K562 (cell line): ENCODE data around the gene MYLIP. TPM values are rescaled to one million over a fixed set of nuclear protein-coding genes. Genes with fewer than 3 reads are reported as not detected.

Source experiments
- ATAC-seq: fragments of 200-7000 bp; cut with Tn5 transposase; 3 replicates; pipeline ENCODE4 v1.9.1; 2020; ENCODE audit warnings: moderate library complexity
- BruUV-seq: library from RNA; stranded (reverse); fragments of 400-500 nt; replicated peaks from 2 replicates; lab custom pipeline; 2021; lab: Mats Ljungman, UMichigan
- CTCF ChIA-PET: fragments of 300-600 bp; formaldehyde crosslinking; extraction: SDS; loops from one replicate; lab custom pipeline; 2021; ENCODE audit warnings: low intra/inter-chr PET ratio; lab: Yijun Ruan, JAX
- POLR2A ChIA-PET: fragments of 300-600, 350-650 bp; sonication (Branson Sonifier 250); formaldehyde crosslinking; extraction: SDS; loops from one replicate; lab custom pipeline; 2021; ENCODE audit warnings: antibody characterized with exemption, inconsistent platforms; lab: Yijun Ruan, JAX
- DNase-seq, 4 experiments: peaks; one replicate each; pipeline versions ENCODE4 v3.0.0 to v3.0.0-alpha.2; 2011 to 2018; ENCODE audit warnings: low spot score in 3 of 4, mixed read lengths in 3 of 4; ENCODE audit errors: extremely low read depth in 1 of 4
- FAIRE-seq: peaks from 2 replicates; lab custom pipeline; 2011; peaks lifted over from hg19 to GRCh38; lab: Jason Lieb, UNC
- H2AFZ ChIP-seq: 2 replicates; pipeline ENCODE4 v1.6.0; 2011; ENCODE audit warnings: low read depth, low read length, control low read depth, inconsistent platforms
- H3K27ac ChIP-seq: fragments of 200-600 bp; 3 replicates; pipeline ENCODE4 v1.8.0; 2011; ENCODE audit warnings: low read depth, mild to moderate bottlenecking, control low read depth, inconsistent platforms, low read length, moderate library complexity, mixed read lengths; ENCODE audit errors: extremely low read depth
- H3K27me3 ChIP-seq, 2 experiments: fragments of 300-600 bp in 1 of 2; 2 replicates in 1 of 2; 3 replicates in 1 of 2; pipeline versions ENCODE4 v1.6.0 to v1.8.0; 2011; ENCODE audit warnings: inconsistent platforms in 2 of 2, low read length in 2 of 2, mild to moderate bottlenecking in 1 of 2, mixed read lengths in 1 of 2, moderate library complexity in 1 of 2; ENCODE audit not compliant: control insufficient read depth in 2 of 2, insufficient read depth in 2 of 2
- H3K36me3 ChIP-seq: fragments of 300-600 bp; 3 replicates; pipeline ENCODE4 v1.8.0; 2011; ENCODE audit warnings: mild to moderate bottlenecking, low read length, inconsistent platforms; ENCODE audit not compliant: control insufficient read depth, insufficient read depth
- H3K4me1 ChIP-seq, 2 experiments: fragments of 200-600 bp in 1 of 2; replicated peaks in 1 of 2; 2 replicates in 1 of 2; 3 replicates in 1 of 2; pipeline versions ENCODE4 v1.5.1 to v1.8.0; 2011; ENCODE audit warnings: inconsistent platforms in 2 of 2, low read length in 2 of 2, mild to moderate bottlenecking in 1 of 2, mixed read lengths in 1 of 2, moderate library complexity in 1 of 2; ENCODE audit not compliant: control insufficient read depth in 2 of 2, insufficient read depth in 2 of 2
- H3K4me2 ChIP-seq: 2 replicates; pipeline ENCODE4 v1.6.1; 2011; ENCODE audit warnings: low read length, control low read depth, inconsistent platforms, mixed read lengths; ENCODE audit not compliant: insufficient read depth
- H3K4me3 ChIP-seq: fragments of 200-600 bp; sonication (generic), shearing (Covaris generic); 2 replicates; pipeline ENCODE4 v1.5.1; 2016; ENCODE audit warnings: control low read depth, inconsistent platforms
- H3K79me2 ChIP-seq: fragments of 200-600 bp; 3 replicates; pipeline ENCODE4 v1.8.0; 2011; ENCODE audit warnings: low read length, inconsistent platforms; ENCODE audit not compliant: control insufficient read depth, insufficient read depth
- H3K9ac ChIP-seq, 2 experiments: 2 replicates each; pipeline versions ENCODE4 v1.6.0 to v1.6.1; 2011; ENCODE audit warnings: low read depth in 2 of 2, low read length in 2 of 2, control low read depth in 1 of 2, inconsistent platforms in 1 of 2, mild to moderate bottlenecking in 1 of 2, mixed read lengths in 1 of 2; ENCODE audit not compliant: insufficient read depth in 1 of 2
- H3K9me1 ChIP-seq: one replicate; pipeline ENCODE4 v1.6.0; 2011; ENCODE audit warnings: inconsistent platforms, mild to moderate bottlenecking, low read length, moderate library complexity; ENCODE audit not compliant: control insufficient read depth, insufficient read depth
- H3K9me3 ChIP-seq: replicated peaks from 2 replicates; pipeline ENCODE4 v1.5.1; 2011; ENCODE audit warnings: low read depth, low read length, inconsistent platforms; ENCODE audit not compliant: control insufficient read depth, insufficient read depth
- H4K20me1 ChIP-seq: replicated peaks from 2 replicates; pipeline ENCODE4 v1.6.1; 2011; ENCODE audit warnings: low read length, inconsistent platforms, mixed read lengths; ENCODE audit not compliant: control insufficient read depth, insufficient read depth
- CBX2 ChIP-seq: fragments of 200-600 bp; sonication (generic); IDR thresholded peaks from one replicate; pipeline ENCODE4 v1.6.1; 2012; ENCODE audit warnings: mild to moderate bottlenecking, low read length, inconsistent platforms; ENCODE audit not compliant: insufficient read depth, poor library complexity, severe bottlenecking
- GATAD2B ChIP-seq: fragments of 450-650 bp; IDR thresholded peaks from 2 replicates; pipeline ENCODE4 v1.6.1; 2017; ENCODE audit warnings: mild to moderate bottlenecking, borderline replicate concordance
- KAT8 ChIP-seq: fragments of 450-650 bp; IDR thresholded peaks from 2 replicates; pipeline ENCODE4 v1.6.1; 2016; ENCODE audit warnings: low read depth, mild to moderate bottlenecking
- SPI1 ChIP-seq: IDR thresholded peaks from 2 replicates; pipeline ENCODE4 v1.6.1; 2011; ENCODE audit warnings: low read depth, low read length, control low read depth, borderline replicate concordance
- STAG1 ChIP-seq: sonication (generic); formaldehyde crosslinking; IDR thresholded peaks from 2 replicates; pipeline ENCODE4 v1.5.0; 2020; ENCODE audit warnings: missing genetic modification reagents, borderline replicate concordance
- WGBS: fragments of 100-300 bp; shearing (Covaris generic); methylation state at CpG from one replicate; pipeline ENCODE4 v1.1.6; 2016; ENCODE audit warnings: low coverage, mixed read lengths; ENCODE audit not compliant: insufficient coverage; ENCODE audit errors: missing lambda C conversion rate; 5-methylcytosine and 5-hydroxymethylcytosine counted together
- in situ Hi-C: fragments of 300-500 bp; cut with MboI; formaldehyde crosslinking; loops from 4 replicates; pipeline ENCODE4 v1.15.0; 2018; ENCODE audit warnings: inconsistent platforms, mixed read lengths
- intact Hi-C: fragments of 100-400 bp; cut with micrococcal nuclease; formaldehyde crosslinking; loops from 2 replicates; pipeline ENCODE4 v1.14.2; 2022
- polyA plus RNA-seq, 8 experiments: library from polyadenylated mRNA; depleted of rRNA in 4 of 8; stranded (reverse) in 5 of 8; unstranded in 3 of 8; fragments of >200 nt; fragmentation: Nextera tagmentation in 2 of 8; fragmentation: Illumina TruSeq in 1 of 8; extraction: Ambion mirVana in 2 of 8; extraction: Trizol in 1 of 8; gene quantifications; 2 replicates each; pipeline versions ENCODE4 v1.2.1 to v1.2.3, GENCODE V29; 2011 to 2014; ENCODE audit warnings: inconsistent platforms in 1 of 8, missing spikeins in 1 of 8
- total RNA-seq, 7 experiments: library from RNA; depleted of rRNA in 6 of 7; stranded (reverse); fragments of >200 nt in 6 of 7; fragmentation: Illumina TruSeq in 2 of 7; extraction: Trizol in 2 of 7; gene quantifications; 2 replicates each; pipeline versions ENCODE4 v1.2.1 to v1.2.3, GENCODE V29; 2011 to 2021; ENCODE audit warnings: low replicate concordance in 1 of 7

Gene MYLIP
- total and polyA plus RNA-seq, 9 of the 15 experiments (the other 6 are each of a cell fraction or from before 2014, with no cell fraction given) = 10.8 to 43.5 (median 31.5) TPM

- TF ChIP-seq STAG1 (CRISPR knock-in tag) (no peak), KAT8 (no peak), GATAD2B (no peak)
These were observed 38.0 kb upstream of the MYLIP start (continued) for GRCh38 chr6:16090920-16091319.

GRCh38 chr6:16092140-16092539 is 36.7 kb upstream of the MYLIP start:
- Histone ChIP-seq H3K4me3 (no peak overlapping the region), H3K4me2 (no peak overlapping the region), H3K9me3 (no peaks in the 10 kb centered on the region), H3K27ac (no peak overlapping the region), H3K79me2 (no peaks in the 10 kb centered on the region), H3K9me1 (no peaks in the 10 kb centered on the region), H3K4me1 (peaks cover 0 to 12% of the 10 kb centered on the region in 2 experiments; a peak in 4 of 5 replicates), H3K36me3 (no peaks in the 10 kb centered on the region), H4K20me1 (no peaks in the 10 kb centered on the region), H3K9ac (no peak overlapping the region), H2AFZ (0 out of 2 replicates have a peak overlapping the region, but pooled peaks have one; percentile 3), H3K27me3 (no peaks in the 10 kb centered on the region)
- TF ChIP-seq SPI1 (0 out of 2 replicates have a peak, but pooled peaks have one; percentile 10), CBX2 (no peak)
- no peak for DNase-seq
- 63% methylated on average over 4 of the region's 4 CpGs for WGBS
- ChIA-PET CTCF (no interaction called here), POLR2A (interaction anchor here (0.6 to 1.1 kb wide), 3 partner anchors 15 to 245 kb away, joined by 3 to 6 read pairs (median 3); no protein-coding TSS in a partner anchor)
- in situ Hi-C loops = no loop called here
- FAIRE-seq = no peak
- ATAC-seq = no peak
- intact Hi-C loops = no loop called here
- no TSS peak for BruUV-seq
